Body of pancreas (tissue), 4 donors: ENCODE data around the gene ABHD12.

Experiments used
- CTCF ChIP-seq, 7 experiments: fragments of 450-650 bp in 4 of 7; fragments of 200-600 bp in 3 of 7; sonication (generic) in 3 of 7; IDR thresholded peaks; one replicate each; pipeline ENCODE4 v1.5.1; 2016 to 2019; ENCODE audit warnings: antibody characterized with exemption in 7 of 7
- POLR2A ChIP-seq, 3 donors: fragments of 450-650 bp; IDR thresholded peaks; one replicate each; pipeline ENCODE4 v1.6.1; 2016; ENCODE audit warnings: antibody characterized with exemption in 3 of 3, mild to moderate bottlenecking in 2 of 3

GRCh38 chr20:25296094-25297093 is 94.2 kb downstream of the ABHD12 start:
- TF ChIP-seq CTCF (IDR thresholded peaks at IDR 0.05) = peak in 5 of 7 experiments; percentile 18 to 35 (median 28)
- TF ChIP-seq POLR2A (IDR thresholded peaks at IDR 0.05) = no peak
